ENCODE measurements around the gene GRB14.
"Not testable (repeated sequence)": the region's sequence is repeated elsewhere in the genome, so short reads cannot be mapped to it uniquely, and the experiment has no call there.

The GRB14 gene

DNA sequence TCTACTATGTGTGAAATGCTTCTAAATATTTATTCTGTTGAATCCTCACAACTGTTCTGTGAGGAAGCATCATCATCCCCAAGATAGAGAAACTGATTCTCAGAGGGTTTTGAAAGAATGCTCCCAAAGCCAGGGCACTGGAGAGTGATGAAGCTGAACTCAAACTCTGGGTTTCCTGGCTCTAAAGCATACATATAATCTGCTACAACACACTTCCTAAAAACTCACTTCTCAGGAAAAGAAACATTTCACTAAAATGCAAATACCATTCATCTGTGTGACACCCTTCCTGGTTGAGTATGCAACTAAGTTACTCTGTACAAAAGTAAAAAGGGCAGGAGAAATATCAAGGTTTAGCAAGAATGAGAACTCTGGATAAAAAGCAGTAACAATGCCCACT lies 58.6 kb downstream of the GRB14 start:
- DNase-seq = no peak
- in situ Hi-C loops (cut with MboI; ENCODE audit: low pct_unique_long_range_greater_than_20kb, low sequenced_read_pairs) = no loop called here

DNA sequence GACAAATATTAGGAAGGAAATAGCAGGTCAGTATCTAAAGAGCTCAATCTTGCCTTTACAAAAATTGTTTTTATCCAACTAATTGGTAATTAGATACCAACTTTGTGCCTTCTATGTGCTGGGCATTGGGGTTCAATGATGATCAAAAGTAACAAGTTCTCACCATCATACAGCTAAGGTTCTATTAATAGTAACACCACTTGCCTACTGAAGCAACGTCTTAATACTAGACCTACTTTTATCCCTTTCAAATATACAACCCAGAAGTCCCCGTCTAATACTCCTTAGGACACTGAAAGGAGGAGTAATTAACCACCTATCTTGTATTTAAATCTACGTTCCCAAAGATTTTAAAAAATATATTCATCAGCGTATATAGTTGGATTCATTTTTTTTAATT lies 59.3 kb downstream of the GRB14 start:
- in situ Hi-C loops (cut with MboI; ENCODE audit: low pct_unique_long_range_greater_than_20kb, low sequenced_read_pairs) = no loop called here
- DNase-seq = no peak

DNA sequence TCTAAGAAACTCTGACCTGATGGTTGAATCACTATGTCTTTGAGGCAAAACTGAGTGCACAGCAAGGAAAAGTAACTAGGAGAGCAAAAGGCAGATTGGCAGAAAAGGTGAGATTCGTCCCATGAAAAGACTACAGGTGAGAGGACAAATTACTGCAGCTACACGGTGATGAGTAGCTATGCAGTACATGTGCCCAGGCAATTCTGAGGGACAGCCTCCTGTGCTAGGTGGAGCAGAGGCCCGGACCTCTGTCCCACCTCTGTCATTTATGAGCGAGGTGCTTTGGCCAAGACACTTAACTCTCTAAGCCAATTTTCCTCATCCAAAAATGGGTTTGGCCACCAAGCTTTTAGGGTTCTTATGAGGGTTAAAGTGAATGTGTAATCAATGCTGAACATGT lies 59.9 kb downstream of the GRB14 start:
- in situ Hi-C loops (cut with MboI; ENCODE audit: low pct_unique_long_range_greater_than_20kb, low sequenced_read_pairs) = no loop called here

DNA sequence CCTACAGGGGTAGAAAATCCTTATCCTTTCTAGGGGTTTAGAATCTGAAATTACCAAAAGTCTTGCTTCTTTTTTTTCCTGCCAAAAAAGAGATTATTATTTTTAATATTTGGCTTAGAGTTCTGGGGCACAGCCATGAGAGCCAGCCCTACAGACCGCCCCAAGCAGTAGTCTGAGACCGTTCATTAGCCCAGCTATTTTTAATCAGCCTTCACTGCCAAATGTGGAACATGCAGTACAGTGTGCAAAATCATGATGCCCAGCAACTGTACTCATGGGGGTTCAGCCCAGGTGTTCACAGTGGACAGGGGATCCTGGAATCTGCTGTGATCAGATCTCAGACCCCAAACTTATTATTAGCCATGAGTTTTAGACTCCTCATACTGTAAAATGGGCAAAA lies 60.4 kb downstream of the GRB14 start:
- in situ Hi-C loops (cut with MboI; ENCODE audit: low pct_unique_long_range_greater_than_20kb, low sequenced_read_pairs) = no loop called here
- DNase-seq = no peak

More for the DNA sequence above, 59.9 kb downstream of the GRB14 start:
- DNase-seq = no peak

DNA sequence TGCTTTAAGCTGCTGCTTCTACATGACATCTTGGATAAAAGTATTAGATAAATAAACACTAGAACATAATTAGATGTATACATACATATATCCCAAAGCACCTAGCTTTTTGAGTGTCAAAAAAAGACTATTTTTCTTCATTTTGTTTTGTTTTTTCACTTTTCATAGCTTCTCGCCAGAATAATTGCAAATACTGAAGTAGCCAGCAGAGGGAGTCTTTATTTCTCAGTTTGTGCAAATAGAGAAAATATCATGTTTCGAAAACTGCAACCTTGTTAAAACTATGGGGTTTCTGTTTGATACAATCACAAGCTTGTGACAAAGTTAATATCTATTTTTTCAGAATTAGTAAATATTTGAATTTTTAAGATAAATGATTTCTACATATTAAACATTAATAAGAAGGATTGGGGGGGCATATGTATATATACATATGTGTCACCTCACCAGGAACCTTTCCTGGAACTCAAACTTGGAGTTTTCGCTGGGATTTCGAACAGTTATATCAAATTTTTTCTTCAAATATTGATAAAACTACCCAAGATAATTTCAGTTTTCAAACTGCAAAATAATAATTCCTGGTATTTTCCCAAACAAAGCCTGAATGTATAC lies 61.0 kb downstream of the GRB14 start:
- in situ Hi-C loops (cut with MboI; ENCODE audit: low pct_unique_long_range_greater_than_20kb, low sequenced_read_pairs) = no loop called here
- DNase-seq = peak; percentile 32

DNA sequence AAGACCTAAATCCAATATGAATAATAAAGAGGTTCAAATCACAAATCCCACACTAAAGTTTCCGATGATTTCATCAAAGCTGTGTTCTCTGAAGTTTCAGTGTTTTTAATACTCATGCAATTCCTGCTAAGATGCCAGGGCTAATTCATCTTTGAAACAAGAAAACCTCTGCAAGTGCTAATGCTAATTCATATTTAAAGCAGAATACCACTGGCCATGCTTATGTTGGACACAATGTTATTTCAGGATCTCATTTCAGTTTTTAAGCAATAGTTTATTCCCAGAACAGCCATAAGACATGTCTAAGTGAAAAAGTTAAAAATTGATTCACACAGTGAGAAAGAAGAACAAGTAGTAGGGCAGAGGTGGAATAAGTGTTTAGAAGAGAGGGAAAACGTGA lies 62.8 kb downstream of the GRB14 start:
- no peak for DNase-seq

DNA sequence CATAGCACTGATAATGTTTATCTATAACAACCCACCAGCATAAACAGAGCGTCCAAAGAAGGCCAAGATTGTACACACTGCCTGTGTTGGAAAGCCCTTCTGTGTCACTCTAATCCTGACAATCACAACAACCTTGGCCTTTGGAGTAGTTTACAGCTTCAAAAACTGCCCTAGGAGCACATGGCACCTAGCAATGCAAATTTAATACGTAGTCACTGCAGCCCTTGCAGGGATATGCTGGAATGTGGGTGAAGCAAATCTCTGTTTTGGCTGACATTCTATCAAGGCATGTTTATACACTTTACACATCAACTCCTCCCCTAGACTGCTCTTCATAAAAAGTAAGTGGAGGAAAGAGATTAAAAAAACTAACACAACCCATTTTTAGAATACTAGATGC lies 66.8 kb downstream of the GRB14 start:
- in situ Hi-C loops (cut with MboI; ENCODE audit: low pct_unique_long_range_greater_than_20kb, low sequenced_read_pairs) = no loop called here
- no peak for DNase-seq

More for the DNA sequence above, 62.8 kb downstream of the GRB14 start:
- in situ Hi-C loops (cut with MboI; ENCODE audit: low pct_unique_long_range_greater_than_20kb, low sequenced_read_pairs) = no loop called here

DNA sequence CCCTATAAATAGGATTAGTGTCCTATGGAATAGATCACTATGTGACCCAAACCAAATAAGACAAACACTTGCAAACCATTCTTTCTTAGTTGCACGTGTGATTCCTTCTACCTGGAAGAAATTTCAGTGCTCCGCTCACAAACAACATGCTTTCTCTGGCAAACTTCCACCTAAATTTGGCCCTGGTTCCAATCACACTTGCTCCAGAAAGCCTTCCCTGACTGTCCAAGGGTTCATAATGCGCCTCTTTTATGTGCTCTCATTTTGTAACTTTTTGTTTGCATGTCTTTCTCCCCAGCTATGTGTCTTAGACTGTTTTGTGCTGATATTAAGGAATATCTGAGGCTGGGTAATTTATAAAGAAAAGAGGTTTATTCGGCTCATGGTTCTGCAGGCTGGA lies 69.8 kb downstream of the GRB14 start:
- no peak for DNase-seq
- in situ Hi-C loops (cut with MboI; ENCODE audit: low pct_unique_long_range_greater_than_20kb, low sequenced_read_pairs) = no loop called here

DNA sequence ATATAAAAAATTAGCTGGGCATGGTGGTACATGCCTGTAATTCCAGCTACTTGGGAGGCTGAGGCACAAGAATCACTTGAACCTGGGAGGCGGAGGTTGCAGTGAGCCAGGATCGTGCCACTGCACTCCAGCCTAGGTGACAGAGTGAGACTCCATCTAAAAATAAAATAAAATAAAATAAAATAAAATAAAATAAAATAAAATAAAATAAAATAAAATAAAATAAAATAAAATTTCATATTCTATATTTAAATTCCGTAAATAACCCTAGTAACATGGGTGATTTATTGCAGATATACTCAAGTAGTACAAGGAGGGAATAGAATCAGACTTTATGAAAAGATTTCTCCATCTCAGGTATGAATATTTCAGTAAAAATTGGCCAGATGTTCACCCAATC lies 71.6 kb downstream of the GRB14 start:
- DNase-seq; in situ Hi-C loops (cut with MboI; ENCODE audit: low pct_unique_long_range_greater_than_20kb, low sequenced_read_pairs): not testable (repeated sequence)

DNA sequence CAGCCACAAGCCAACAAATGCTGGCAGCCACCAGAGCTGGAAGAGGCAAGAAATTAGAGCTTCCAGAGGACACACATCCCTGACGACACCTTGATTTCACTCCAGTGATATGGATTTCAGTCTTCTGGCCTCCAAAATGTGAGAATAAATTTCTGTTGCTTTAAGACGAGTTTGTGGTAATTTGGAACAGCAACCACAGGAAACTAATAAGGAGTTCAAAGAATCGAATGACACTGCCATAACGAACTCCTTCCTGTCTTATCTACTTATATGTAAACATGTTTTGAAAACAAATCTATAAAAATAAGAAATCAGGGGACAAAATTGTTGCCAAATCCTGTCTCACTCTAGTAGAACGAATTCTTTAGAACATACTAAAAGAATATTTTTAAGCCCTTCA lies 75.8 kb downstream of the GRB14 start:
- in situ Hi-C loops (cut with MboI; ENCODE audit: low pct_unique_long_range_greater_than_20kb, low sequenced_read_pairs) = no loop called here
- DNase-seq = no peak

DNA sequence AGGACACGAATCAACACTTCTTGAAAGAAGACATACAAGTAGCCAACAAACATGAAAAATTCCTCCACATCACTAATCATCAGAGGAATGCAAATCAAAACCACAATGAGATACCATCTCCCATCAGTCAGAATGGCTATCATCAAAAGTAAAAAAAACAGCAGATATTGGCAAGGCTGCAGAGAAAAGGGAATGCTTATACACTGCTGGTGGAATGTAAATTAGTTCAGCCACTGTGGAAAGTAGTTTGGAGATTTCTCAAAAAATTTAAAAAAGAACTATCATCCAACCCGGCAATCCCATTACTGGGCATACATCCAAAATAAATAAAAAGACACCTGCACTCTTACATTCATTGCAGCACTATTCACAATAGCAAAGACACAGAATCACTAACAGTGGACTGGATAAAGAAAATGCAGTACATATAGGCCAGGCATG lies 78.7 kb downstream of the GRB14 start:
- in situ Hi-C loops (cut with MboI; ENCODE audit: low pct_unique_long_range_greater_than_20kb, low sequenced_read_pairs) = no loop called here
- no peak for DNase-seq

DNA sequence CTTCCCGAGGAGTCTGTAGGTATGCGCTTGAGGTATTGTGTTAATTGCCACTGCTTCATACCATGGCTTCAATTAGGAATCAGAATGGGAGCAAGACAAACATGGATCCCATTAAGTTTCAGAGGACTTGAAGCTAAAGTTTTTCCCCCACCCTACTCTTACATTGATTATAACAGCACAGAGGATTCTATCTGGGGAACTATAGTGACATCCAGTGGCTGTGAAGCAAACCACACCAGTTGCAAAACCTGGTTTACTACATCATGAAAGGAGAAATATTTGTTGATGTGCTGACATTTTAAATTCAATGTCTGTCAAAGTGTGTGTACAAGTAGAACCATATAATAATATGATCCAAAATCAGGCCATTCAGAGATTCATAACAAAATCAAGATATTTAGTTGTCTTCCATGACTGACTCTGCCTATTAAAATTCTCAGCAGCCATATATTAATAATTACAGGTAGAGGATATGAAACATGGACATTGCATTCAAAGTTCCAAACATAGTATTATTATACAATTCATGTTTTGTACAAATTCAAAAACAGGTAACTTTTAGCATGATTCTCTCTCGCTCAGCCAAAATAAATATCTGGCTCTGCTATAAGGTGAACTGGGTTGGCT lies 82.9 kb downstream of the GRB14 start:
- in situ Hi-C loops (cut with MboI; ENCODE audit: low pct_unique_long_range_greater_than_20kb, low sequenced_read_pairs) = no loop called here
- peak; percentile 39 for DNase-seq

DNA sequence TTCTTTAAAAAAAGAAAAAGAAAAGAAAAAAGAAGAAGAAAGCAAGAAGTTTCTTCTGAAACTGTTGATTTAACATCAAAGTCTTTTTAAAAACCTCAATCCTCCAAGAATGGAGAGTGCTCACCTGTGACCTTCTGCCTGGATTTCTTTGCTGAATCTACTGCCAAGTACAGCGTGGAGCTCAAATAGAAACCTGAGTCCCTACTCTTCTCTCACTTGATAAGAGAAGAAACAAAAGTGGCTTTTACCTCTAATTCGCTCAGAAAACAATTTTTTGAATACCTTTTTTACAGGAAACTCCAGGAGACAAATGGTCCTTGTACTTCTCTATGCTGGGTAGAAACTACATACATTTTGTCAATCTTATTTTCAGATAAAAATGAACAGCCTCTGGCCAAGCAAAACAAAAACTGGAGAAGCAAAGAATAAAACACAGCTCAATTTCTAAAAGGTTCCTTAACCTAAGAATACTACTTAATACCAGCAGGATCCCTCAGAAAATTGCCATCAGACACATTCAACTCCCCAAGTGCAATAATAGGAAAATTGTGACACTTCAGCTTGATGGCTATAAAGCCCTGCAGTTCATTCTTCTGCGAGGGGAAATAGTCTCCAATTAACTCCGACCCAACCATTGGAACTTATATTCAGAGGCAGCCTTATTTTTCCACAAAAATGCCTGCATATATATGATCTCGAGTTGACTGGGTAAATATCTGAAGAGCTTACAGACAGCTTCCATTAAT lies 85.8 kb downstream of the GRB14 start:
- DNase-seq = no peak
- in situ Hi-C loops (cut with MboI; ENCODE audit: low pct_unique_long_range_greater_than_20kb, low sequenced_read_pairs) = no loop called here

DNA sequence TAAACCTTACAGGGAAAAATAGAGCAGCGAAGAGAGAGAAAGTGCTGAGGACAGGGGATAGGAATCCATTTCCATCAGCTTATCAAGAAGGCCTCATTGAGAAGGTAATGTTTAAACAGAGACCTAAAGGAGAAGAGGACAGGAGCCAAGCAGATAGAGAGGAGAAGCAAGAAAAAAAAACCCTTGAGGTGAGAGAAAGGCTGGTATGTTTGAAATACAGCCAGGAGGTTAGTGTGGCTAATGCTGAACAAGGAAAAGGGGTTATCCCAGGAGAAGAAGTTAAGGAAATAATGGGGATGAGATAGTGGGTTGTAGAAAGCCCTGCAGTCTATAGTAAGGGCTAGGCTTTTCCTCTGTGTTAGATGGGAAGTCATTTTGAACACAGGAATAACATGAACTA lies 90.8 kb downstream of the GRB14 start:
- DNase-seq = no peak
- in situ Hi-C loops (cut with MboI; ENCODE audit: low pct_unique_long_range_greater_than_20kb, low sequenced_read_pairs) = no loop called here

DNA sequence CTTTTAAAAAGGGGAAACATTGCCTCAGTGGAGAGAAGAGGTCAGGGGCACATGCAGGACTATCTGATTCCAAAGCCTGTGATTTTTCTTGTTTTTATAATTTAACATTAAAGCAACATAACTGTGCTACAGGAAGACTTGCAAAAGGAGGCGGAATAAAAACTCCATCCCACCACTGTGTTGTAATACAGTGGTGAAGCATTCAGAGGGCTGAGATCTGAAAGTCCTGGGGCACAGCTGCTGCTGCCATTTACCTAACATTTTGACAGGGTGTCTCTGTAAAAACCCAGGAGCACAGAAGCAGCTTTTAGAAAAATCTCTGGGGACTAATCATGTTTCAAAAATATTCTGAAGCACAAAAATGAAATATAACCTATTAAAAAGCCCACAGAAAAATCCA lies 97.6 kb downstream of the GRB14 start:
- in situ Hi-C loops (cut with MboI; ENCODE audit: low pct_unique_long_range_greater_than_20kb, low sequenced_read_pairs) = no loop called here

DNA sequence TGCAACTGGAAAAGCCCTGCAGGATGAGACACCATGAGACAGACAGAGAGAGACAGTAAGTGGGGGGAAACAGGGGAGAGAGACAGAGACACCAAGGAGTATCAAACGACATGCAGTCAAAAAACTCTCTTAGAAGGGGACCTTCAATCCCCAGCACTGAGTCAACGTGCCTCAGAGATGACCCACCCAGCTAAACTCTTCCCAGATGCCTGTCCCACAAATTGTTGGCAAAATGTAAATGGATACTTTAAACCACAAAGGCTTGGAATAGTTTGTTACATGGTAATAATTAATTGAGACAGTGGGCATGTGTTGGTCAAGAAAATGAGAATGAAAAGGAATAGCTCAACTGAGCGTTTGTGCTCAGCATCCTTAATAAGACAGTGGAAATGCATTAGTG lies 98.3 kb downstream of the GRB14 start:
- no peak for DNase-seq
- in situ Hi-C loops (cut with MboI; ENCODE audit: low pct_unique_long_range_greater_than_20kb, low sequenced_read_pairs) = no loop called here

More for the DNA sequence above, 97.6 kb downstream of the GRB14 start:
- no peak for DNase-seq

DNA sequence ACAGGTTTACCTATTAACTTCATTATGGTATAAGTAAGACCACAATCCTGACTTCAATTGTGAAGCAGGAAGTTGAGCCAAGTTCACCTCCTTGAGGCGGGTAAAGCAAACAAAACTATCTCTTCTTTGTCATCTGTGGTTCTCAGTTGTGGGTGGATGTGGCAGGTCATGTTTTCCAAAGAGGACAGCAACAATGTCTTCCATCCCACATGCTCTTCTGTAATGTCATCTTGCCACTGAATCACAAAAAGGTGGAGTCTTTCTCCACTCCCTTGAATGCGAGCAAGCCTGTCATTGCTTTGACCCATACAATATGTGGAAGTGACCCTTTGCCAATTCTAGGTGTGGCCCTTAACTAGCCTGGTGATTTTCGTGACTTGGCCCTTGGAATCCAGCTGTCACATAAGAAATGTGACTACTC lies 98.7 kb downstream of the GRB14 start:
- in situ Hi-C loops (cut with MboI; ENCODE audit: low pct_unique_long_range_greater_than_20kb, low sequenced_read_pairs) = no loop called here
- DNase-seq = no peak

DNA sequence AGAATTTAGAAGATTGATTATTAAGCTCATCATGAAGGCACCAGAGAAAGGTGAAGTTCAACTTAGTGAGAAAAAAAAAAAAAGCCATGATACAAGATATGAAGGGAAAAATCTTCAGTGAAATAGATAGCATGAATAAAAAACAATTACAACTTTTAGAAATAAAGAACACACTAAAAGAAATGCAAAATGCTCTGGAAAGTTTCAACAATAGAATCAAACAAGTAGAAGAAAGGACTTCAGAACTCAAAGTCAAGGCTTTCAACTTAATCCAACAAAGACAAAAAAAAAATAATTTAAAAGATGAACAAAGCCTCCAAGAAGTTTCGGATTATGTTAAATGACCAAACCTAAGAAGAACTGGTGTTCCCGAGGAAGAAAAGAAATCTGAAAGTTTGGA lies 105.5 kb downstream of the GRB14 start:
- in situ Hi-C loops (cut with MboI; ENCODE audit: low pct_unique_long_range_greater_than_20kb, low sequenced_read_pairs) = no loop called here
- DNase-seq = no peak

DNA sequence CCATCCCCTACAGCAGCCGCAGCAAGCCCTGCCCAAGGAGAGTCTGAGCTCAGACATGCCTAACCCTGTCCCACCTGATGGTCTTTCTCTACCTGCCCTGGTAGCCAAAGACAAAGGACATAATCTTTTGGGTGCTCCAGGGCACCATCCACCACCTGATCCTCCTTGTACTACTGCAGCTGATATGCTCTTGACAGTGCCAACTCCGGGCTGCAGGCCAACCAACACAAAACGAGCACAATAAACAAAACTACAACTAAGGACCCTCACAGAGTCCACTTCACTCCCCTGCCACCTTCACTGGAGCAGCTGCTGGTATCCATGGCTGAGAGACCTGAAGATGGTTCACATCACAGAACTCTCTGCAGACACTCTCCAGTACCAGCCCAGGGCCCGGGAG lies 106.3 kb downstream of the GRB14 start:
- in situ Hi-C loops (cut with MboI; ENCODE audit: low pct_unique_long_range_greater_than_20kb, low sequenced_read_pairs) = no loop called here
- no peak for DNase-seq

DNA sequence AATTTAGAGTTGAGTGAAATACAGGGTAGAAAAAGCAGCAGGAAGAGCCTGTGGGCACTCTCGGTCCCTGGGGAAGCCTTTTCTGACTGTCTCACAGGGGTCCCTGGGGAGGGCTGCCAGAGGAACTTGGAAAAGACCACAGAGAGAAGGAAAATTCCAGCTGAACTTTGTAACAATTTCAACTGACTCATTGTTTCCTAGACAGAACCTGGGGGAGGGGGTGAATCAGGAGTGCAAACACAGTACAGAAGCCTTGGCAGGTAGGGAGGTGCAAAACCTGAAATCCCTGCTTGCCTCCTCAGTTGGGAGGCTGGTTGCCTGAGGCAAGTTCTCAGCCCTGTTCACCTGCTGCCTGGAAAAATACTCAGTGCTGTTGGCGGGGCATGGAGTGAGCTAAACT lies 106.8 kb downstream of the GRB14 start:
- in situ Hi-C loops (cut with MboI; ENCODE audit: low pct_unique_long_range_greater_than_20kb, low sequenced_read_pairs) = no loop called here
- DNase-seq = no peak

DNA sequence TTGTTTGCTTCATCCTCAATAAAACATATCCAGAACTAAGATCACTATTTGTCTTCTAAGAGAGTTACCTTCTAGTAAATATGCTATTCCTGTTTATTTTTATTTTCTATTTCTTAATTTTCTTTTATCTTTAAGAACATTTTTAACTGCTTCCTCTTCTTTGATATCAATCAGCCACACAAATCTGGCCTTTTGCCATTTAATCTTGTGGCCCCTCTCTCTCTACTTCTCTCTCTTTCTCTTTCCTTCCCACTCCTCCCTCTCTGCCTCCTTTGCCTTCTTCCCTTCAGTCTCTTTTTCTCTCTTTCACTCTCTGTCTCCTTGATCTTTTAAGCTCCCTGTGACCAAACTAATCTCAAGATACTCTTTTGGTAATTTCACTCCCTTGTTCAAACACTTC lies 108.4 kb downstream of the GRB14 start:
- in situ Hi-C loops (cut with MboI; ENCODE audit: low pct_unique_long_range_greater_than_20kb, low sequenced_read_pairs) = no loop called here
- DNase-seq = no peak

All from KBM-7 (cell line).